Lower leg skin (tissue), 3 donors: ENCODE results near the gene SCYL1.

Source experiments
- CTCF ChIP-seq, 3 donors: fragments of 450-650 bp; IDR thresholded peaks; one replicate each; pipeline ENCODE4 v1.5.1; 2016; ENCODE audit warnings: antibody characterized with exemption in 3 of 3, mild to moderate bottlenecking in 3 of 3, moderate library complexity in 2 of 3
- POLR2A ChIP-seq, 2 donors: fragments of 450-650 bp; IDR thresholded peaks; one replicate each; pipeline ENCODE4 v1.6.1; 2016 to 2017; ENCODE audit warnings: antibody characterized with exemption in 2 of 2, mild to moderate bottlenecking in 1 of 2, moderate library complexity in 1 of 2

DNA sequence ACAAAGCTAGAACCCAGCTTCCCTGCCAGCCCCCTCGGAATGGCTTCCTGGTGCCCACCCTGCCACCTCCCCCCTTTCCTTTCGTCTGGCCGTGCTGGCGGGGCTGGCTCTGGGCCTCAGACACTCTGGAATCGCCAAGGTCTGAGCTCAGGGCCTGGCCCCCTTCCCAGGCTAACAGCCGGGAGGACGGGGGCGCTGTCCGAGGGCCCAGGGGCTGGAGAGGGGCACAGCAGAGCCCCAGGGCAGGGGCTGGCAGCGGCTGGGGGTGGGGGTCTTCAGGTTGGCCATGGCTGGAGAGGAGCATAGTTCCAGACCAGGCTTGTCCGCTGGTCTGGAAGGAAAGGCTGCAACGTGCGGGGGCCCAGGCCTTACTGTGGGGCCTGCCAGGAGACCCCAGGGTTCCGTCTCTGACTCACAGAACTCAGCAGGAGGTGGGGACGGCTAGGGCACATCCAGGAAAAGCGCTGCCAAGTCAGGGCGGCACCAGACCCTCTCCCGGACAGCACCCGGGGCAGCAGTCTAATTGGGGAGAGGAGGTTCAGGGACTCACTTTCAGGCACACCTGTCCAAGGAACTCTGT lies 34.1 kb downstream of the SCYL1 start:
- TF ChIP-seq CTCF (IDR thresholded peaks at IDR 0.05) (no peak), POLR2A (IDR thresholded peaks at IDR 0.05) (no peak)
